GM18508 (cell line): ENCODE measurements around the gene SLC4A11.

Source experiments
- ATAC-seq: cut with Tn5 transposase; IDR thresholded peaks from one replicate; pipeline ENCODE4 v1.9.1; 2021; ENCODE audit warnings: moderate number of reproducible peaks; ENCODE audit not compliant: insufficient read depth, unreplicated experiment

SLC4A11 gene

DNA sequence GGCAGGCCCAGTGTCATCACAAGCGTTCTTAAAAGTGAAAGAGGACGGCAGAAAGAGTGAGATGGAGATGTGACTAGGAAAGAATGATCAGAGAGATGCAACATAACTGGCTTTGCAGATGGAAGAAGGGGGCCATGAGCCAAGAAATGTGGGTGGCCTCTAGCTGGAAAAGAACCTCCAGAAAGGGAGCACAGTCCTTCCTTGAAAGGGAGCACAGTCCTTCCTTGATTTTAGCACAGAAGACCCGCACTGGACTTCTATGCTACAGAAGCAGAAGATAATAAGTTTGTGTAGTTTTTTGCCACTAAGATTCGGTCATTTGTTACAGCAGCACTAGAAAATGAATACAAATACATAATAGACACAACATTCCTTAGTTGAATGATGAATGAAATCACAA lies 58.7 kb downstream of the SLC4A11 start:
- ATAC-seq: no peak

DNA sequence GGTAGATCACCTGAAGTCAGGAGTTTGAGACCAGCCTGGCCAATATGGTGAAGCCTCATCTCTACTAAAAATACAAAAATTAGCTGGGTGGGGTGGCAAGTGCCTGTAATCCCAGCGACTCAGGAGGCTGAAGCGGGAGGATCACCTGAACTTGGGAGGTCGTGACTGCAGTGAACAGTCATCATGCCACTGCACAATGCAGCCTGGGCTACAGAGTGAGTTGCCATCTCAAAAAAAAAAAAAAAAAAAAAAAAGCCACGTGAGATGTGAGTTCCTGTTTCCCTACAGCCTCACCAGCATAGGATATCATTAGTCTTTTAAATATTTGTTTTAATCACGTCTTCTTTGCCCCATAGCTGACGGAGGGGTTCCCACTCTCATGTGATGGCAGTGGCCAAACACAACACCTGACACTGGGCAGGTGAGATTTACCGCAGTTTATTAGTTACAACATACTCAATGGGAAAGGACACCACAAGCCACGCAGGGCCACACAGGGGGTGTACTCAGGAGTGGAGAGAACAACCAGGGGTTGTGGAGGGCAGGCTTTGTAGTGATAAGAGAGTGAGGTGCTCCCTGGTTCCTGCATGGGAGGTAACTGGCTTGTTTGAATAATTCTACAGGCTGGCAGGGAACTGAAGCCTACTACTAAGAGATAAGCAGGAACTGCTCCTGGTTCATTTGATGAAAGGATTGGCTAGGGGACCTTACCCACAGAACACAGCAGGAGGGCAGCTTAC lies 61.1 kb downstream of the SLC4A11 start:
- ATAC-seq: no peak
